ENCODE results near the gene RPL39. TPM values are rescaled to one million over a fixed set of nuclear protein-coding genes. Genes with fewer than 3 reads are reported as not detected.

The RPL39 gene
- total RNA-seq, 5 donors from 2014 or later (not counting 1 experiment from before 2014, with no cell fraction given) = 2,957 to 4,080 (median 3,439) TPM

- ATAC-seq (replicated peaks in 1 of 4) = peak; percentile 55 to 59 (median 56)
- H3K4me1 Mint-ChIP-seq = peaks cover 51 to 61% (median 59%) of the 10 kb centered on the region in 3 donors
- WGBS (ENCODE audit: insufficient coverage) = 0% methylated on average over 26 of the region's 54 CpGs
These were observed 32.6 kb downstream of the RPL39 start for GRCh38 chrX:119758731-119759247.

DNA sequence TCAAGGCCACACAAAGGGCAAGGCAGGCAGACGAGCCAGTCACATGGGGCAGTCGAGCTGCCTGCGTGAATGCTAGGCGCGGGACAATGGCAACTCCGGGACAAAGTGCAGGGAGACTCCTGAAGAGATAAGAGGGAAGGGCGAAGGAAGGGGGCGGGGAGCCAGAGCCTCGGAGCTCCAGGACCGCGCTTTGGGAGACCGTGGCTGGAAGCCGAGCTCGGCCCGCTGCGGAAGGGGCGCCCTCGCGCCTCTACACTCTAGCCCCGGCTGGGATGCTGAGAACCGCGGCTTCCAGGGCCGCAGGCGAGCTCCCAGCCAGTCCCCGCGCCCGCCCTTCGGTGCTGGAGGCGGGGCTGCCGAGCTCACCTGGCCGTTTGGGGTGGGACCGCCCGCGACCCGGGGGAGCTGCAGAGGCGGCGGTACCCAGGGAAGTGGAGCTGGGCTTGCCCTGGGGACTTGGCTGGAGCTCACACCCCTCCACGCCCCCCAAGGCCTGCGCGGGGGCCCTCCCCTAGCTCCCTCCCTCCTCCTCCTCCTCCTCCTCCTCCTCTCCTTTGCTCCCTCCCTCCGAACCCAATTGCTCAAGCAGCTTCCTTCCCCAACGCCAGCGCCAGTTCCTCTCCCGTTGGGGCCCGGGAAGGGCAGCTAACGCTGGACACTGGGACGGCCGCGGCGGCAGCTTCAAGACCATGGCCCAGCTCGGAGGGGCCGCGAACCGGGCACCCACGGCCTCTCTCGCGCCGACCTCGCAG lies 33.3 kb downstream of the RPL39 start, which contains the start of gene SOWAHD:
SOWAHD (plus strand) TSS at position 610 of the 752 bp plus-strand sequence; CDS start at position 690, 80 bp downstream.
- Histone ChIP-seq H3K27ac (ENCODE audit: low read length) (peak within 1 kb of the TSS; percentile 94), H3K4me1 (ENCODE audit: control insufficient read depth in 1 of 2, extremely low read depth in 1 of 2, insufficient read depth in 2 of 2, low read length in 2 of 2) (peaks cover 22 to 58% of the 10 kb centered on the region in 2 experiments), H3K9me3 (no peaks in the 10 kb centered on the region), H3K27me3 (replicated peaks in 1 of 2; ENCODE audit: control insufficient read depth in 2 of 2, extremely low read depth in 1 of 2, insufficient read depth in 2 of 2, low read length in 1 of 2) (no peaks in the 10 kb centered on the region), H3K36me3 (ENCODE audit: control insufficient read depth in 2 of 2, extremely low read depth in 1 of 2, insufficient read depth in 1 of 2, low read length in 1 of 2) (no peaks in the 10 kb centered on the region), H3K4me3 (ENCODE audit: control insufficient read depth in 1 of 2, extremely low read depth in 1 of 2, low read length in 1 of 2) (peak within 1 kb of the TSS; percentile 44 to 57)
- Mint-ChIP-seq H3K36me3 (no peaks in the 10 kb centered on the region), H3K9me3 (no peaks in the 10 kb centered on the region), H3K4me1 (peaks cover 52 to 60% (median 58%) of the 10 kb centered on the region in 3 donors), H3K27ac (peak within 1 kb of the TSS; percentile 95 to 97), H3K4me3 (peak within 1 kb of the TSS; percentile 75 to 82 (median 81)), H3K27me3 (no peaks in the 10 kb centered on the region)
- POLR2A ChIA-PET = interaction anchor here (0.6 to 1.0 kb wide), 3 partner anchors 34 to 632 kb away, joined by 3 to 4 read pairs (median 3); partner anchors contain the start of gene RPL39 (in 1 of the 2)
- 2% methylated on average over 45 of the region's 59 CpGs for WGBS (ENCODE audit: insufficient coverage)
- DNase-seq (peak in 13 of 35 experiments; percentile 6 to 46 (median 21)), ATAC-seq (replicated peaks in 1 of 4) (peak; percentile 30 to 44 (median 36))
- CTCF ChIA-PET = interaction anchor here (0.6 to 1.4 kb wide), 3 partner anchors 10 to 290 kb away, joined by 3 to 4 read pairs (median 3); partner anchors contain the start of genes RPL39 (in 1 of the 2) and SLC25A5 (in 1 of the 2)

More at GRCh38 chrX:119758731-119759247, 32.6 kb downstream of the RPL39 start:
- Histone ChIP-seq H3K36me3 (ENCODE audit: control insufficient read depth in 2 of 2, extremely low read depth in 1 of 2, insufficient read depth in 1 of 2, low read length in 1 of 2) (no peaks in the 10 kb centered on the region), H3K9me3 (no peaks in the 10 kb centered on the region), H3K4me3 (ENCODE audit: control insufficient read depth in 1 of 2, extremely low read depth in 1 of 2, low read length in 1 of 2) (peak overlapping the region; percentile 44 to 57), H3K27me3 (replicated peaks in 1 of 2; ENCODE audit: control insufficient read depth in 2 of 2, extremely low read depth in 1 of 2, insufficient read depth in 2 of 2, low read length in 1 of 2) (no peaks in the 10 kb centered on the region), H3K27ac (ENCODE audit: low read length) (no peak overlapping the region), H3K4me1 (ENCODE audit: control insufficient read depth in 1 of 2, extremely low read depth in 1 of 2, insufficient read depth in 2 of 2, low read length in 2 of 2) (peaks cover 22 to 55% of the 10 kb centered on the region in 2 experiments)
- POLR2A ChIA-PET = interaction anchor here (0.6 kb wide), 2 partner anchors 47 to 633 kb away, joined by 3 to 4 read pairs; no protein-coding TSS in a partner anchor
- peak overlapping the region; percentile 49 to 82 (median 54) for H3K4me3 Mint-ChIP-seq
- CTCF ChIA-PET = interaction anchor here (0.6 to 0.7 kb wide), 2 partner anchors 9 to 291 kb away, joined by 3 to 4 read pairs; partner anchors contain the start of gene SLC25A5 (in 1 of the 2)
- H3K27ac Mint-ChIP-seq = no peak overlapping the region
- DNase-seq = peak in 17 of 35 experiments; percentile 5 to 51 (median 22)
- H3K9me3 Mint-ChIP-seq = no peaks in the 10 kb centered on the region
- H3K27me3 Mint-ChIP-seq = no peaks in the 10 kb centered on the region
- H3K36me3 Mint-ChIP-seq = no peaks in the 10 kb centered on the region

DNA sequence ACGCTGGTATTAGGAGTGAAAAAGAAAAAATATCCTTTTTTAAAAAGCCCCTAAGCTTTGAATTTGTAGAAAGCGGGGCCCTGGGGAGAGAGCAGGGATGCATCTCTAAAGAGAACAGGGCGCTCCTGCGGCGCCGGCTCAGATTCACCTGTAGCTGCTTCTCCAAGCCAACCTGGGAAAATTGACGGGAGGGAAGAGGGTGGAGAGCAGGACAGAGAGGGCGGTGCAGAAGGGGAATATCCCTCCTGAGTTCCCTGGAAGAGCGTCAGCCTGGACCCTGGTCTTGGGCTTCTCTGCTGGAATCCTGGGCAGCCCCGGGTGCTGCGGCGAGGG lies 33.8 kb downstream of the RPL39 start:
- Histone ChIP-seq H3K9me3 (no peaks in the 10 kb centered on the region), H3K36me3 (ENCODE audit: control insufficient read depth in 2 of 2, extremely low read depth in 1 of 2, insufficient read depth in 1 of 2, low read length in 1 of 2) (no peaks in the 10 kb centered on the region), H3K27me3 (replicated peaks in 1 of 2; ENCODE audit: control insufficient read depth in 2 of 2, extremely low read depth in 1 of 2, insufficient read depth in 2 of 2, low read length in 1 of 2) (no peaks in the 10 kb centered on the region), H3K4me1 (ENCODE audit: control insufficient read depth in 1 of 2, extremely low read depth in 1 of 2, insufficient read depth in 2 of 2, low read length in 2 of 2) (peaks cover 22 to 58% of the 10 kb centered on the region in 2 experiments), H3K27ac (ENCODE audit: low read length) (peak overlapping the region; percentile 94), H3K4me3 (ENCODE audit: control insufficient read depth in 1 of 2, extremely low read depth in 1 of 2, low read length in 1 of 2) (peak overlapping the region in 1 of 2 donors; percentile 57)
- ChIA-PET CTCF (interaction anchor here in 1 of 2 donors (1.4 kb wide), 1 partner anchor 34 kb away, joined by 3 read pairs; the partner anchor contains the start of gene RPL39), POLR2A (interaction anchor here in 1 of 2 donors (1.0 kb wide), 1 partner anchor 34 kb away, joined by 3 read pairs; the partner anchor contains the start of gene RPL39)
- no peaks in the 10 kb centered on the region for H3K9me3 Mint-ChIP-seq
- H3K27ac Mint-ChIP-seq = peak overlapping the region; percentile 95 to 97
- no peaks in the 10 kb centered on the region for H3K27me3 Mint-ChIP-seq
- 94% methylated on average over 9 of the region's 12 CpGs for WGBS (ENCODE audit: insufficient coverage)
- no peaks in the 10 kb centered on the region for H3K36me3 Mint-ChIP-seq
- DNase-seq = no peak
- peaks cover 52 to 55% (median 53%) of the 10 kb centered on the region in 3 donors for H3K4me1 Mint-ChIP-seq
- no peak for ATAC-seq (replicated peaks in 1 of 4)
- peak overlapping the region; percentile 75 to 82 (median 81) for H3K4me3 Mint-ChIP-seq

DNA sequence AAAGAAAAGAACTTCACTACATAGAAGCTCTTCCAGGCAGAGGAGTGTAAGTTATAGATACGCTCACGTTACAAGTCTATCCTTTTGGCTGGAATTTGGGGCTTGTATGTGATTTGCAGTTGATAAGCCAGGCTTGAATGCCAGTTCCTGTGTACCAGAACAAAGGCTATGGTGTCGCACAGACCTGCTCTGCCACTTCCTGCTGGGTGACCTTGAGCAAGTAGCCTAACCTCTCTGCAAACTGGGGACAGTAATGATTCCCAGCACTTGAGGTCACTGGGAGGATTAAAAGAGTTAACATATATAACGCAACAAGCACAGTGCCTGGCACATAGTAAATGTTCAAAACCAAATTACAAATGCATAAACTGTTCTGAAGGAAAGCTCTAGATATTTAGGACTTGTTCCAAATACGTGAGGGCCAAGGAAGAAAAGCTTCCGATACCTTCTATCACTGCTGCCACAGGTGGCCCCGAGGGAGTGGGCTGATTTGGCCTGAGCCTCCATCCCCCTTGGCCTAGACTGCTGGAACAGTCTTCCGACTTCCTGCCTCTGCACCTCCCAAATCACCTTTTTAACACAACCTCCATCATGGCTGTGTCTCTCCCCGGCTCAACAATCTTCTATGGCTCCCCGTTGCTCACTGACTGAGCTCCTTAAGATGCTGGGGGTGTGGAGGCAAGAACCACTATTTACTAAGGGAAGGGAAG lies 34.3 kb downstream of the RPL39 start:
- POLR2A ChIA-PET = interaction anchor here in 1 of 2 donors (1.0 kb wide), 1 partner anchor 35 kb away, joined by 3 read pairs; the partner anchor contains the start of gene RPL39
- DNase-seq (peak in 2 of 35 experiments; percentile 12 to 30), ATAC-seq (replicated peaks in 1 of 4) (no peak)
- no peaks in the 10 kb centered on the region for H3K36me3 Mint-ChIP-seq
- H3K36me3 ChIP-seq (ENCODE audit: control insufficient read depth in 2 of 2, extremely low read depth in 1 of 2, insufficient read depth in 1 of 2, low read length in 1 of 2) = no peaks in the 10 kb centered on the region
- peak overlapping the region; percentile 95 to 97 for H3K27ac Mint-ChIP-seq
- peak overlapping the region; percentile 75 to 82 (median 81) for H3K4me3 Mint-ChIP-seq
- H3K27me3 Mint-ChIP-seq = no peaks in the 10 kb centered on the region
- H3K27ac ChIP-seq (ENCODE audit: low read length) = peak overlapping the region; percentile 94
- peaks cover 48 to 52% (median 52%) of the 10 kb centered on the region in 3 donors for H3K4me1 Mint-ChIP-seq
- H3K9me3 Mint-ChIP-seq = no peaks in the 10 kb centered on the region
- H3K4me3 ChIP-seq (ENCODE audit: control insufficient read depth in 1 of 2, extremely low read depth in 1 of 2, low read length in 1 of 2) = no peak overlapping the region
- CTCF ChIA-PET = interaction anchor here (0.6 to 1.5 kb wide), 3 partner anchors 15 to 34 kb away, joined by 3 to 4 read pairs (median 3); partner anchors contain the start of gene RPL39 (in 1 of the 2)
- no peaks in the 10 kb centered on the region for H3K27me3 ChIP-seq (replicated peaks in 1 of 2; ENCODE audit: control insufficient read depth in 2 of 2, extremely low read depth in 1 of 2, insufficient read depth in 2 of 2, low read length in 1 of 2)
- peaks cover 22 to 58% of the 10 kb centered on the region in 2 experiments for H3K4me1 ChIP-seq (ENCODE audit: control insufficient read depth in 1 of 2, extremely low read depth in 1 of 2, insufficient read depth in 2 of 2, low read length in 2 of 2)
- no CpG with 5 or more reads among the region's 10 CpGs for WGBS (ENCODE audit: insufficient coverage)
- H3K9me3 ChIP-seq = no peaks in the 10 kb centered on the region

DNA sequence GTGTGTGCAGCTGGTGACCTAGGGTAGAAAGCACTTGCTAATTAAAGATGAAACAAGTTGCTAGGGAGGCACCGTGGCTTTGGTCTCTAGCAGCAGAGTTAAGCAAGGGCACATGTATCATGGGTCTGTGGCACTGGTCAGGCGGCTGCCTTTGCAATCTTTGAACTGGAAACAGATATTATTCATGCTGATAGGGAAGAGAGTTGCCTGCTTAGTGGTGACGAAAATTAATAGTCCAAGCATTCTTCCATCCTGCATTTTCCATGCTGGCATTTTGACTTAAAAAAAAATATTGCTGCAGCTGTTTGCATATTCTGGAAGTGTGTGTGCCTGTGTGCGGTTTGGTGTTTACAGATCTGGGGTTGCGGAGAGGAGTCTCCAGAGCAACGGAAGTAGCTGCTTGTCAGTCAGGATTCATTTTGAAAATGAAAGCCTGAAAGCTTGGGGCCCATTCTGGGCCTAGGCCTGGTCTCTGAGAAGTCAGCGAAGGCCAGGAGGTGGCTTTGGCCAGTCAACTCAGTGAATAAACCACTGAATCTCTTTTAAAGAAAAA lies 35.4 kb downstream of the RPL39 start:
- Histone ChIP-seq H3K27me3 (replicated peaks in 1 of 2; ENCODE audit: control insufficient read depth in 2 of 2, extremely low read depth in 1 of 2, insufficient read depth in 2 of 2, low read length in 1 of 2) (no peaks in the 10 kb centered on the region), H3K36me3 (ENCODE audit: control insufficient read depth in 2 of 2, extremely low read depth in 1 of 2, insufficient read depth in 1 of 2, low read length in 1 of 2) (no peaks in the 10 kb centered on the region), H3K9me3 (no peaks in the 10 kb centered on the region), H3K27ac (ENCODE audit: low read length) (peak overlapping the region; percentile 94), H3K4me3 (ENCODE audit: control insufficient read depth in 1 of 2, extremely low read depth in 1 of 2, low read length in 1 of 2) (peak overlapping the region; percentile 15 to 25), H3K4me1 (ENCODE audit: control insufficient read depth in 1 of 2, extremely low read depth in 1 of 2, insufficient read depth in 2 of 2, low read length in 2 of 2) (peaks cover 22 to 58% of the 10 kb centered on the region in 2 experiments)
- H3K36me3 Mint-ChIP-seq = no peaks in the 10 kb centered on the region
- ATAC-seq (replicated peaks in 1 of 4) (peak; percentile 67 to 73 (median 70)), DNase-seq (peak in 33 of 35 experiments; percentile 20 to 72 (median 39))
- peak overlapping the region; percentile 66 to 82 (median 81) for H3K4me3 Mint-ChIP-seq
- CTCF ChIA-PET = interaction anchor here in 1 of 2 donors (0.6 to 1.5 kb wide), 5 partner anchors 31 to 149 kb away, joined by 3 to 4 read pairs (median 3); partner anchors contain the start of gene NKRF
- H3K27me3 Mint-ChIP-seq = no peaks in the 10 kb centered on the region
- WGBS (ENCODE audit: insufficient coverage) = 0% methylated on average over 3 of the region's 7 CpGs
- no peaks in the 10 kb centered on the region for H3K9me3 Mint-ChIP-seq
- peak overlapping the region; percentile 95 to 97 for H3K27ac Mint-ChIP-seq
- peaks cover 44 to 52% (median 52%) of the 10 kb centered on the region in 3 donors for H3K4me1 Mint-ChIP-seq
- POLR2A ChIA-PET = interaction anchor here in 1 of 2 donors (0.7 to 1.0 kb wide), 2 partner anchors 35 to 150 kb away, joined by 3 to 10 read pairs; partner anchors contain the start of gene RPL39

Measured in T-cell (primary cell).